SU-DHL-6 (cell line): ENCODE results near the gene NCMAP.
A peak's percentile ranks its signal among the peaks of the same experiment; 100 is the strongest.

Source experiments
- CTCF ChIP-seq: fragments of 200-600 bp; sonication (generic); IDR thresholded peaks from one replicate; pipeline ENCODE4 v1.5.1; 2017; ENCODE audit warnings: antibody characterized with exemption, mild to moderate bottlenecking, low read length, moderate library complexity; ENCODE audit not compliant: insufficient read depth, poor library complexity, severe bottlenecking
- EZH2phosphoT487 ChIP-seq: fragments of 200-600 bp; sonication (generic), shearing (Covaris generic); conservative IDR thresholded peaks from 2 replicates; pipeline ENCODE4 v1.6.1; 2018; ENCODE audit warnings: mild to moderate bottlenecking, antibody characterized with exemption, low read length, moderate library complexity, mixed read lengths

- peak; percentile 55 for TF ChIP-seq CTCF
- no peak for TF ChIP-seq EZH2phosphoT487
Measured at GRCh38 chr1:24541711-24542346, 14.1 kb upstream of the NCMAP start.
